SK-N-SH (cell line): ENCODE data around the gene TRIM66.

Source experiments
- CTCF ChIP-seq: fragments of 200-600 bp; sonication (generic); IDR thresholded peaks from 2 replicates; pipeline ENCODE4 v1.6.1; 2017; ENCODE audit warnings: antibody characterized with exemption, mild to moderate bottlenecking, moderate library complexity
- FOXM1 ChIP-seq: IDR thresholded peaks from 2 replicates; pipeline ENCODE4 v1.4.0; 2012; ENCODE audit warnings: low read depth, mild to moderate bottlenecking
- GABPA ChIP-seq: IDR thresholded peaks from 2 replicates; pipeline ENCODE4 v1.4.0; 2012; ENCODE audit warnings: low read depth, mild to moderate bottlenecking
- JUND ChIP-seq: IDR thresholded peaks from 2 replicates; pipeline ENCODE4 v1.4.0; 2012
- PBX3 ChIP-seq: IDR thresholded peaks from 2 replicates; pipeline ENCODE4; 2012
- POLR2AphosphoS5 ChIP-seq: IDR thresholded peaks from 2 replicates; pipeline ENCODE4 v1.6.1; 2012; ENCODE audit warnings: low read depth, low read length
- SMC3 ChIP-seq: IDR thresholded peaks from 2 replicates; pipeline ENCODE4 v1.6.1; 2012; ENCODE audit warnings: low read depth, low read length, improper control_type of control experiment
- TF ChIP-seq, protein P1 (sequence below): IDR thresholded peaks from 2 replicates; pipeline ENCODE4 v1.4.0; 2012; ENCODE audit warnings: low read depth, borderline replicate concordance
- TF ChIP-seq, protein P2 (sequence below): IDR thresholded peaks from 2 replicates; pipeline ENCODE4 v1.6.1; 2012; ENCODE audit warnings: mild to moderate bottlenecking, low read depth, low read length, moderate library complexity
- TF ChIP-seq, protein P3 (sequence below): fragments of 150-350 bp; IDR thresholded peaks from 2 replicates; pipeline ENCODE4 v1.6.1; 2017; ENCODE audit warnings: antibody characterized with exemption, low read length, low read depth, borderline replicate concordance

- TF ChIP-seq POLR2AphosphoS5 (no peak), CTCF (no peak), FOXM1 (no peak), PBX3 (no peak), SMC3 (no peak), JUND (no peak), GABPA (no peak)
- TF ChIP-seq, protein P1, sequence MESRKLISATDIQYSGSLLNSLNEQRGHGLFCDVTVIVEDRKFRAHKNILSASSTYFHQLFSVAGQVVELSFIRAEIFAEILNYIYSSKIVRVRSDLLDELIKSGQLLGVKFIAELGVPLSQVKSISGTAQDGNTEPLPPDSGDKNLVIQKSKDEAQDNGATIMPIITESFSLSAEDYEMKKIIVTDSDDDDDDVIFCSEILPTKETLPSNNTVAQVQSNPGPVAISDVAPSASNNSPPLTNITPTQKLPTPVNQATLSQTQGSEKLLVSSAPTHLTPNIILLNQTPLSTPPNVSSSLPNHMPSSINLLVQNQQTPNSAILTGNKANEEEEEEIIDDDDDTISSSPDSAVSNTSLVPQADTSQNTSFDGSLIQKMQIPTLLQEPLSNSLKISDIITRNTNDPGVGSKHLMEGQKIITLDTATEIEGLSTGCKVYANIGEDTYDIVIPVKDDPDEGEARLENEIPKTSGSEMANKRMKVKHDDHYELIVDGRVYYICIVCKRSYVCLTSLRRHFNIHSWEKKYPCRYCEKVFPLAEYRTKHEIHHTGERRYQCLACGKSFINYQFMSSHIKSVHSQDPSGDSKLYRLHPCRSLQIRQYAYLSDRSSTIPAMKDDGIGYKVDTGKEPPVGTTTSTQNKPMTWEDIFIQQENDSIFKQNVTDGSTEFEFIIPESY: no peak
- TF ChIP-seq, protein P2, sequence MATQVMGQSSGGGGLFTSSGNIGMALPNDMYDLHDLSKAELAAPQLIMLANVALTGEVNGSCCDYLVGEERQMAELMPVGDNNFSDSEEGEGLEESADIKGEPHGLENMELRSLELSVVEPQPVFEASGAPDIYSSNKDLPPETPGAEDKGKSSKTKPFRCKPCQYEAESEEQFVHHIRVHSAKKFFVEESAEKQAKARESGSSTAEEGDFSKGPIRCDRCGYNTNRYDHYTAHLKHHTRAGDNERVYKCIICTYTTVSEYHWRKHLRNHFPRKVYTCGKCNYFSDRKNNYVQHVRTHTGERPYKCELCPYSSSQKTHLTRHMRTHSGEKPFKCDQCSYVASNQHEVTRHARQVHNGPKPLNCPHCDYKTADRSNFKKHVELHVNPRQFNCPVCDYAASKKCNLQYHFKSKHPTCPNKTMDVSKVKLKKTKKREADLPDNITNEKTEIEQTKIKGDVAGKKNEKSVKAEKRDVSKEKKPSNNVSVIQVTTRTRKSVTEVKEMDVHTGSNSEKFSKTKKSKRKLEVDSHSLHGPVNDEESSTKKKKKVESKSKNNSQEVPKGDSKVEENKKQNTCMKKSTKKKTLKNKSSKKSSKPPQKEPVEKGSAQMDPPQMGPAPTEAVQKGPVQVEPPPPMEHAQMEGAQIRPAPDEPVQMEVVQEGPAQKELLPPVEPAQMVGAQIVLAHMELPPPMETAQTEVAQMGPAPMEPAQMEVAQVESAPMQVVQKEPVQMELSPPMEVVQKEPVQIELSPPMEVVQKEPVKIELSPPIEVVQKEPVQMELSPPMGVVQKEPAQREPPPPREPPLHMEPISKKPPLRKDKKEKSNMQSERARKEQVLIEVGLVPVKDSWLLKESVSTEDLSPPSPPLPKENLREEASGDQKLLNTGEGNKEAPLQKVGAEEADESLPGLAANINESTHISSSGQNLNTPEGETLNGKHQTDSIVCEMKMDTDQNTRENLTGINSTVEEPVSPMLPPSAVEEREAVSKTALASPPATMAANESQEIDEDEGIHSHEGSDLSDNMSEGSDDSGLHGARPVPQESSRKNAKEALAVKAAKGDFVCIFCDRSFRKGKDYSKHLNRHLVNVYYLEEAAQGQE: no peak
- TF ChIP-seq, protein P3, sequence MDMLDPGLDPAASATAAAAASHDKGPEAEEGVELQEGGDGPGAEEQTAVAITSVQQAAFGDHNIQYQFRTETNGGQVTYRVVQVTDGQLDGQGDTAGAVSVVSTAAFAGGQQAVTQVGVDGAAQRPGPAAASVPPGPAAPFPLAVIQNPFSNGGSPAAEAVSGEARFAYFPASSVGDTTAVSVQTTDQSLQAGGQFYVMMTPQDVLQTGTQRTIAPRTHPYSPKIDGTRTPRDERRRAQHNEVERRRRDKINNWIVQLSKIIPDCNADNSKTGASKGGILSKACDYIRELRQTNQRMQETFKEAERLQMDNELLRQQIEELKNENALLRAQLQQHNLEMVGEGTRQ: no peak
Observed at GRCh38 chr11:8586184-8586583, 96.3 kb downstream of the TRIM66 start.
